ENCODE results near the gene ZNF91.

The ZNF91 gene

GRCh38 chr19:23314505-23315251 is 80.6 kb downstream of the ZNF91 start:
- no peak overlapping the region for H3K27ac ChIP-seq
- CTCF ChIA-PET, result no interaction called here
- no peak for DNase-seq (ENCODE audit: low spot score)
- TF ChIP-seq CTCF (conservative IDR thresholded peaks at IDR 0.05; ENCODE audit: low read depth), result no peak
- POLR2A ChIA-PET (ENCODE audit: low non-redundant PET), result no interaction called here

DNA sequence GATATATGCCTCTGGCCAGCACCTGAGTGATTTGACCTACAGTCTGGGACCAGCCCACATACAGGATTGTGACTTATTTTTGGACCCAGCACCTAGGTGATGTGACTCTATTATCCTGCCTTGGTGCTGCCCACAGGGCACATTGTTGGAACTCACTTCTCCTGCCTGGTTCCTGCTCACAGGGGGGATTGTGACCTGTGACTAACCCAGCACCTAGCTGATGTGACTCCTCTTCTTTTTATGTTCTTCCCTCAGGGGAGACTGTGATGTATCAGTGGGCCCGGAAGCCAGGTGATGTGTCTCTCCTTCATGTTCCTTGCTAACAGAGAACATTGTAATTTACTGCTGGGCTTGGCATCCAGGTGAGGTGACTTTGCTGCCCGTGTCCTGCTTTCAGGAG is 82.1 kb downstream of the ZNF91 start:
- no peak for TF ChIP-seq CTCF (conservative IDR thresholded peaks at IDR 0.05; ENCODE audit: low read depth)
- ChIA-PET POLR2A (ENCODE audit: low non-redundant PET) (no interaction called here), CTCF (no interaction called here)
- no peak overlapping the region for H3K27ac ChIP-seq
- no peak for DNase-seq (ENCODE audit: low spot score)

DNA sequence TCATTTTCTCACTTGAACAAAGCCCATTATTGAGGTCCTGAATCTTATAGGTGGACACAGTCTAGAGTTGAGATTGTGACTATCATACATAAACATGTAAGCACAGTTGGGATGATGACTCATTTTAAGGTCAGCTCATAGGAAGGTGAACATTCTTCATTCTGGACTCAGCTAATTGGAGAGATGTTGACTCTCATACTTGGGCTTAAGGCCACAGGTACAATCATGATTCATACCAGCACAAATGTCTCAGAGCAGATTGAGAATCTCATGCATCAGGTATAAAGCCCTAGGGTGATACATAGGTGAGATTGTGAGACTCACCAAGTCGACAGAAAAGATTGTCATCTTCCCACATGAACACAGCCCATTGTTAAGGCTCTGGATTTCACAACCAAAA is 82.8 kb downstream of the ZNF91 start:
- ChIA-PET POLR2A (ENCODE audit: low non-redundant PET) (no interaction called here), CTCF (no interaction called here)
- TF ChIP-seq CTCF (conservative IDR thresholded peaks at IDR 0.05; ENCODE audit: low read depth), result no peak
- DNase-seq (ENCODE audit: low spot score), result peak; percentile 48
- no peak overlapping the region for H3K27ac ChIP-seq

GRCh38 chr19:23311551-23311950 is 83.7 kb downstream of the ZNF91 start:
- no peak overlapping the region for H3K27ac ChIP-seq
- ChIA-PET CTCF (no interaction called here), POLR2A (ENCODE audit: low non-redundant PET) (no interaction called here)
- no peak for DNase-seq (ENCODE audit: low spot score)
- no peak for TF ChIP-seq CTCF (conservative IDR thresholded peaks at IDR 0.05; ENCODE audit: low read depth)

DNA sequence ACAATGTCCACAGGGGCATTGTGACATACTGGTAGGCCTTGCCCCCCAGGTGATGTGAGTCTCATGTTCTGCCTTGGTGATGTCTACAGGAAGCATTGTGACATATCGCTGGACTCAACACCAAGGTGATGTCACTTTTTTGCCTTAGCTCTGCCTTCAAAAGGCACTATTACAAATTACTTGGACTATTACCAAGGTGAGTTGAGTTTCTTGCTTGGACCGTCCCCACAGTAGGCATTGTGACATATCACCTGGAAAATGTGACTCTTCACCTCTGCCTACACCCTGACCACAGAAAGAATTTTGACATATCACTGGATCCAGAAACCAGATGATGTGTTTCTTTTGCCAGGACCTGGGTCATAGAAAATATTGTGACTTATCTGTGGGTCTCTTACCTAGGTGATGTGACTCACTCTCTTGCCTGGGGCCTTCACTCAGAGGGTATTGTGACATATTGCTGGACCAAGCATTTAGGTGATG is 84.5 kb downstream of the ZNF91 start:
- DNase-seq (ENCODE audit: low spot score), result peak; percentile 26
- CTCF ChIA-PET, result no interaction called here
- POLR2A ChIA-PET (ENCODE audit: low non-redundant PET), result no interaction called here
- H3K27ac ChIP-seq, result no peak overlapping the region
- no peak for TF ChIP-seq CTCF (conservative IDR thresholded peaks at IDR 0.05; ENCODE audit: low read depth)

DNA sequence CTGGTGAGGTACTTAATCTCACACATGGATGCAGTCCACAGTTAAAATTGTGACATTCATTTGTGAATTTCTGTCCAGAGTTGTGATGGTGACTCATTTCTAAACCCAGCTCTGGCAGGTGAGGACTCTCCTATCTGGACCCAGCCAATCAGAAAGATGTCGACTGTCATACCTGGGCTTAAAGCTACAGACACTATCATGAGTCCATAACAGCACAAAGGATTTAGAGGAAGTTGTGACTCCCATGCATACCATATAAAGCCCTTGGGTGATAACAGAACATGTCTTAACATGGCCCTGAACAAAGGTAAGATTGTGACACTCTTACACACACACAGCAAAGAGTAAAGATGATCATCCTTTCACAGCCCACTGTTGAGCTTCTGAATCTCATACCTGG is 85.3 kb downstream of the ZNF91 start:
- POLR2A ChIA-PET (ENCODE audit: low non-redundant PET), result no interaction called here
- CTCF ChIA-PET, result no interaction called here

More for the DNA sequence above, 85.3 kb downstream of the ZNF91 start:
- DNase-seq (ENCODE audit: low spot score), result no peak
- TF ChIP-seq CTCF (conservative IDR thresholded peaks at IDR 0.05; ENCODE audit: low read depth), result no peak
- no peak overlapping the region for H3K27ac ChIP-seq

Measured in RWPE1 (cell line).